Kidney capillary endothelial cell (primary cell): ENCODE measurements around the gene LMBRD2.
"Not testable (repeated sequence)": the region's sequence is repeated elsewhere in the genome, so short reads cannot be mapped to it uniquely, and the experiment has no call there.

ENCODE experiments used
- DNase-seq: peaks from one replicate; pipeline ENCODE4 v3.0.0-alpha.2; 2018; ENCODE audit warnings: low spot score

LMBRD2 gene

GRCh38 chr5:36161361-36161760 lies 9.7 kb upstream of the LMBRD2 start:
- no peak for DNase-seq

GRCh38 chr5:36160617-36161016 lies 8.9 kb upstream of the LMBRD2 start:
- no peak for DNase-seq

- DNase-seq: no peak
Observed at GRCh38 chr5:36158144-36158543, 6.5 kb upstream of the LMBRD2 start.

- no peak for DNase-seq
Observed at GRCh38 chr5:36156619-36157018, 4.9 kb upstream of the LMBRD2 start.

DNA sequence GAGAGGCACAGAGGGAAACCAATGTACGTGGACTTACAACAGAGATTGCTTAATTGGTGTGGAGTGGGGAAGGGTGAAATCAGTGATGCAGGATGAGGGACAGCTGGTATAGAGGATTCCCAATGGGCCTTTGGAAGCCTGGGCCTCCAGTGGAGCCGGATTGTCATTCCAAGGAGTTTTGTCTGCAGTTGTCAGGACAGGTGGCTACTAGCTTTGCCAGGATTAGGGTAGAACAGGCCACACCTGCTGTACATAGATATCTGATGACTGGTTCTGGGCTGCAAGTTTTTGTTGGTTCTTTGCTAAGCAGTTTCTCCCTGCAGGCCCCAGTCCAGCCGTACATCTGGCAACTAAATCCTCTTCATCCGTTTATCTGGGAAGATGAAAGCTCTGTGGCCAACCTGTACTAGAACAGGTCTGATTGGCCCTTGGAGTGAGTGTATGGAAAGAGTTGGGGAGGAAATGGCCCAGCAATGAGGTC lies 4.5 kb upstream of the LMBRD2 start:
- DNase-seq: no peak

GRCh38 chr5:36155291-36155690 lies 3.6 kb upstream of the LMBRD2 start:
- no peak for DNase-seq

GRCh38 chr5:36153726-36154125 lies 2.0 kb upstream of the LMBRD2 start:
- DNase-seq: no peak

DNA sequence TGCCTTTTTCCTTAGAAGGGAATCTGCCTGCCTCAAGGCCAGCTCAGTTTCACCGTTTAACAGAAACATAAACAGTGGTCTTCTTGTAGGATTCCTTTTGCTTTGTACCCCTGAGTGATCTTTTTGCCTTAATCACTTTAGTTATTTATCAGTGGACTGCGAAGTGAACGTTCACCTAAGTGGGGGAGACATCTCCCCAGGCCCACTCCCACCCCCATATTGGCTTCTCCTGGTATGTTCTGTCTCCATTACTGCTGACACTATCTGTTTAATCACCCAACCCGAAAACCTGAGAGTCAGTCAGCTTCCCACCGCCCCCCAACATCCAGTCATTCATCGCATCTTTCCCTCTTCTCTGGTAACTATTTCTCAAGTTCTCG lies 1.6 kb upstream of the LMBRD2 start:
- DNase-seq: no peak

- peak; percentile 30 for DNase-seq
Observed at GRCh38 chr5:36152324-36153297, 924 bp upstream of the LMBRD2 start.

GRCh38 chr5:36150676-36151433 lies 832 bp downstream of the LMBRD2 start:
- DNase-seq: peak; percentile 28

DNA sequence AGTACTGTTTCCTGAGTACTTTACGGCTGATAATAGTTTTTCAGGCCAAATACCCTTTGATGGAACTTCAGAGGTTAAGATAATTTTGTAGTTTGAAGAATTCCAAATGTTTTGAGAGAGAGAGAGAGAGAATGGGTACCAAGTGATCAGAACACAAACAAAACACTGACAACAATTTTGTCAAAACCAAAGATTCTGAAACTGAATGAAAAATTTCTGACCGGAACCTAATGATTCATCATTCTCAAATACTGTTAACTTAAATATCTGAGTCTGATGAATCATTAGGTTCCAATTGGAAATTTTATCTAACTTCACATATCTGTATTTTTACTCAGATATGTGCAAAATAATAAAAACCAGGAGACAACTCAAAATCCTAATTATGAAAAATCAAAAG lies 4.0 kb downstream of the LMBRD2 start:
- DNase-seq: no peak

DNA sequence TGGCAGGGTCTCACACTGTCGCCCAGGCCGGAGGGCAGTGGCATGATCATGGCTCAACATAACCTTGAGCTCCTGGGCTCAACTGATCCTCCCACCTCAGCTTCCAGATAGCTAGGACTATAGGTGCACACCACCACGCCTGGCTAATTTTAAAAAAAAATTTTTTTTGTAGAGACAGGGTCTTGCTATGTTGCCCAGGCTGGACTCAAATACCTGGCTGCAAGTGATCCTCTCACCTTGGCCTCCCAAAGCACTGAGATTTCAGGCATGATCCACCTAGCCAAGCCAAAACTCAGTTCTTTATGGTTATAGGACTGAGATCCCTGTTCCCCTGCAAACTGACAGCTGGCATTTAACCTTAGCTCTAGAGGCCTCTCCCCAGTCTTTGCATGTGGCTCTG lies 5.3 kb downstream of the LMBRD2 start:
- no peak for DNase-seq

DNA sequence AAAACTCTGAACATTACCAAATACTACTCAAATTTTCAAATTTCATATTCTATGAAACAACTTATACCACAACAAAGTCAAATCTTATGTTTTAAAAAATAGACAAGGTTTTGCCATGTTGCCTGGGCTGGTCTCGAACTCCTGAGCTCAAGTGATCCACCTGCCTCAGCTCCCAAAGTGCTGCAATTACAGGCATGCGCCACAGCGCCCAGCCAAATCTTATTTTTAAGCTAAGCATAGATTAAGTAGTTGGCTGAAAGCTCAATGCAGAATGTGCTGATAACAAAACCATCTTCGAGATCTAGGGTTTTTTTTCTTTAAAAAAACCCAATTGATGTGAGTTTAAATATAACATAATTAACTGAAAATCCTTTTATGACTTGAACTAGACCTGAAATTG lies 6.4 kb downstream of the LMBRD2 start:
- DNase-seq: no peak

- DNase-seq: no peak
Observed at GRCh38 chr5:36138900-36139683, 12.6 kb downstream of the LMBRD2 start.

DNA sequence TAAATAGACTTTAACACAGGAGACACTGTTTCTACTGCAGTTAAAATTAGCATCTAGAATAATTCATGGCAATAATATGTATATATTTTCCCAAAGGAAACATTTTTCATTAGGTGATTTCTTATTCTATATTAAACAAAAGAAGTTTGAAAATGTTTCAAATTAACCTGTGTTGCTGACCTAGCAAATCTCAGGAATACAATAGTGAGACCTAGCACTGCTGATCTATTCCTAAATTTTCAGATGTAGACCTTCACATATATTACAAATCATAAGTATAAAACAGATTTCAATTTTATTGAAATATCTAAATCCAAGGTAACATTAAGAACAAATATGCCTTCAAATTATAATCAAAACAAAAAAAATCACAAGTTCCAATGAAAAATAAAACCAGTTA lies 15.1 kb downstream of the LMBRD2 start:
- DNase-seq: no peak

DNA sequence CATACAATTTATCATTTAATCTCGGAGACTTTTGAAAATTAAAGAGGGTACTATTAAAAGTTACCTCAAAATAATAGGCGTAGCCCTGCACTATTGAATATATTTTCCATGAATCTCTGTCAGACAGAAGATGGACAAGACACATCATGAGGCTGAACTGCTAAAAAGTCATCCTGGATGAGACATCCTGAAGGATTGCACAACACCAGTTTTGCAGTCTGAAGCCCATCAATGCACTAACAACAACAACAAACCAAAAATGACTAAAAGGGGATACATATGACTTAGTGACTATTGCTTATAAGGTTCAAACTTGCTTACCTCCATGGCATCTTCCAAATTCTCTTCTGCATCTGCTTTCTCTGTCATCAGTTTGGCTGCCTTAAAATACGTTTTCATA lies 15.7 kb downstream of the LMBRD2 start:
- no peak for DNase-seq

GRCh38 chr5:36133009-36133408 lies 18.7 kb downstream of the LMBRD2 start:
- not testable (repeated sequence) for DNase-seq

DNA sequence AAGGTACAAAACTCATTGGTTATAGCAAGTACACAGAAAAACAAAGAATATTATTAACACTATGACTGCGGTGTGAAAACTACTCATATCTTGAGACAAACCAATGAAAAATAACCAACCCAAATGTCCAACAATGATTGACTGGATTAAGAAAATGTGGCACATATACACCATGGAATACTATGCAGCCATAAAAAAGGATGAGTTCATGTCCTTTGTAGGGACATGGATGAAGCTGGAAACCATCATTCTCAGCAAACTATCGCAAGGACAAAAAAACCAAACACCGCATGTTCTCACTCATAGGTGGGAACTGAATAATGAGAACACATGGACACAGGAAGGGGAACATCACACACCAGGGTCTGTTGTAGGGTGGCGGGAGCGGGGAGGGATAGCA lies 22.0 kb downstream of the LMBRD2 start:
- not testable (repeated sequence) for DNase-seq

- DNase-seq: no peak
Observed at GRCh38 chr5:36128795-36129194, 22.9 kb downstream of the LMBRD2 start.

DNA sequence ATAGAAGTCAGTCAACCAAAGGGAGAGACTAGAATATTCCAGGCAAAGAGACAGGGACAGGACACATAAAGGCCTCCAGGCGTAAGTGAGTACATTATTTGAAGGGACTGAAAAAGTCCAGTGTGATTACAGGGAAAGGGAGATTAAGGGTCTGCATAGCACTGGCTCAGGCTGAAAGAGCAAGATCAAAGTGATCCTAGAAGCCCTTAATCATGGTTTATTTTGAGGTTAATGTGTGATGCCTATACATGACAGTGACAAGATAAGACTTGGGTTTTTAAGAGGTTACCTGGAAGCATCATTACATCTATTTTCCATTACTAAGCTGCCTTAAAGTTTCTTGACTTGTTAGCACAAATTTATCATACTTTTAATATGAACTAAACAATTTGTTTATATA lies 25.8 kb downstream of the LMBRD2 start:
- no peak for DNase-seq

DNA sequence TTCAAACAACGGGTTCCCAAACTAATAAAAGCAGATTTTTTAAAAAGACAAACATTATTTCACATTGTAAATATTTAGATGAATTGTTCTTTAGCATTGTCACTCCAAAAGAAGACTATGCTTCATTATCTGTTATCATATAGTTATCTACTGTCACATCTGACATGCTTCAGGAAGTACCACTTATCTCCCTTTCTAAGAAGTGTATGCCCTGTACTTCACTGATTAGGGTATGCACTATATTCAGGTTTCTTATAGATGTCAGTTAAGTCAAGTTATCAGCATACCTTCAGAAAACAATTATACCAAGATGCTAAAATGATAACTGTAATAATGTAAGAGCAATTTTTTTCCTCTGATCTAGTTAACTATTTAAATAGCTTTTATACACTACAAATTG lies 40.4 kb downstream of the LMBRD2 start:
- no peak for DNase-seq

- no peak for DNase-seq
Observed at GRCh38 chr5:36108758-36109460, 42.8 kb downstream of the LMBRD2 start.
